ENCODE results near the gene TTN. TPM values are rescaled to one million over a fixed set of nuclear protein-coding genes. Genes with fewer than 3 reads are reported as not detected.

TTN gene
- total and polyA plus RNA-seq, 3 donors from 2014 or later, result 2.6 to 49.1 (median 30.8) TPM

- DNase-seq, result no peak
Measured at GRCh38 chr2:178827739-178828485, 20.7 kb upstream of the TTN start.

GRCh38 chr2:178827111-178827510 lies 19.9 kb upstream of the TTN start:
- H3K4me3 ChIP-seq, result no peak overlapping the region
- DNase-seq, result no peak
- 77 to 88% methylated on average over 1 of the region's 1 CpG for WGBS, 2 donors
- no peaks in the 10 kb centered on the region for H3K4me1 ChIP-seq
- intact Hi-C loops (cut with DNase I; ENCODE audit: low total_unique reads), result no loop called here
- no peaks in the 10 kb centered on the region for H3K27me3 ChIP-seq
- no peak for TF ChIP-seq POLR2A (IDR thresholded peaks at IDR 0.05)
- TF ChIP-seq CTCF (IDR thresholded peaks at IDR 0.05), result no peak
- H3K36me3 ChIP-seq (ENCODE audit: low read depth, missing control alignments), result no peaks in the 10 kb centered on the region
- H3K27ac ChIP-seq, result no peak overlapping the region
- H3K9me3 ChIP-seq, result no peaks in the 10 kb centered on the region

More at GRCh38 chr2:178827739-178828485, 20.7 kb upstream of the TTN start:
- TF ChIP-seq POLR2A (IDR thresholded peaks at IDR 0.05) (no peak), CTCF (IDR thresholded peaks at IDR 0.05) (no peak)
- no peaks in the 10 kb centered on the region for H3K36me3 ChIP-seq (ENCODE audit: low read depth, missing control alignments)
- 51 to 53% methylated on average over 9 of the region's 9 CpGs for WGBS, 2 donors
- no peaks in the 10 kb centered on the region for H3K9me3 ChIP-seq
- H3K27me3 ChIP-seq, result no peaks in the 10 kb centered on the region
- no peaks in the 10 kb centered on the region for H3K4me1 ChIP-seq
- intact Hi-C loops (cut with DNase I; ENCODE audit: low total_unique reads), result no loop called here
- no peak overlapping the region for H3K4me3 ChIP-seq
- H3K27ac ChIP-seq, result no peak overlapping the region

GRCh38 chr2:178825183-178825582 lies 18.0 kb upstream of the TTN start:
- DNase-seq, result no peak
- H3K9me3 ChIP-seq, result no peaks in the 10 kb centered on the region
- no peak overlapping the region for H3K4me3 ChIP-seq
- WGBS, 2 donors, result 80 to 82% methylated on average over 1 of the region's 1 CpG
- no peak overlapping the region for H3K27ac ChIP-seq
- intact Hi-C loops (cut with DNase I; ENCODE audit: low total_unique reads), result no loop called here
- no peak for TF ChIP-seq CTCF (IDR thresholded peaks at IDR 0.05)
- TF ChIP-seq POLR2A (IDR thresholded peaks at IDR 0.05), result no peak
- H3K36me3 ChIP-seq (ENCODE audit: low read depth, missing control alignments), result no peaks in the 10 kb centered on the region
- H3K27me3 ChIP-seq, result no peaks in the 10 kb centered on the region
- H3K4me1 ChIP-seq, result no peaks in the 10 kb centered on the region

- no peak for DNase-seq
- TF ChIP-seq POLR2A (IDR thresholded peaks at IDR 0.05), result no peak
- no peak for TF ChIP-seq CTCF (IDR thresholded peaks at IDR 0.05)
- Histone ChIP-seq H3K9me3 (no peaks in the 10 kb centered on the region), H3K27me3 (no peaks in the 10 kb centered on the region), H3K36me3 (ENCODE audit: low read depth, missing control alignments) (no peaks in the 10 kb centered on the region), H3K4me1 (no peaks in the 10 kb centered on the region), H3K27ac (no peak overlapping the region), H3K4me3 (no peak overlapping the region)
- intact Hi-C loops (cut with DNase I; ENCODE audit: low total_unique reads), result no loop called here
- 95 to 97% methylated on average over 7 of the region's 7 CpGs for WGBS, 2 donors
Measured at GRCh38 chr2:178824181-178824580, 17.0 kb upstream of the TTN start.

GRCh38 chr2:178819992-178820391 lies 12.8 kb upstream of the TTN start:
- H3K9me3 ChIP-seq, result no peaks in the 10 kb centered on the region
- intact Hi-C loops (cut with DNase I; ENCODE audit: low total_unique reads), result no loop called here
- H3K27ac ChIP-seq, result no peak overlapping the region
- no peak for TF ChIP-seq POLR2A (IDR thresholded peaks at IDR 0.05)
- TF ChIP-seq CTCF (IDR thresholded peaks at IDR 0.05), result no peak
- H3K4me3 ChIP-seq, result no peak overlapping the region
- H3K4me1 ChIP-seq, result no peaks in the 10 kb centered on the region
- no peaks in the 10 kb centered on the region for H3K36me3 ChIP-seq (ENCODE audit: low read depth, missing control alignments)
- H3K27me3 ChIP-seq, result no peaks in the 10 kb centered on the region
- no peak for DNase-seq
- WGBS, 2 donors, result 36 to 40% methylated on average over 4 of the region's 4 CpGs

Measured in testis (tissue), 3 donors.